ENCODE data around the gene WDR41.
"Not testable (repeated sequence)": the region's sequence is repeated elsewhere in the genome, so short reads cannot be mapped to it uniquely, and the experiment has no call there.

WDR41 gene

GRCh38 chr5:77491783-77492652 is at the start of gene WDR41:
Gene WDR41, minus strand, starts transcription at chr5:77492316. Its CDS starts 96 bp downstream, at chr5:77492220.
- peak; percentile 65 to 70 for DNase-seq

- no peak for DNase-seq
Observed at GRCh38 chr5:77531297-77531696, 39.2 kb upstream of the WDR41 start.

GRCh38 chr5:77518304-77518703 is 26.2 kb upstream of the WDR41 start:
- no peak for DNase-seq

GRCh38 chr5:77514457-77514856 is 22.3 kb upstream of the WDR41 start:
- no peak for DNase-seq

GRCh38 chr5:77513321-77513720 is 21.2 kb upstream of the WDR41 start:
- no peak for DNase-seq

GRCh38 chr5:77501132-77501531 is 9.0 kb upstream of the WDR41 start:
- not testable (repeated sequence) for DNase-seq

GRCh38 chr5:77499973-77500372 is 7.9 kb upstream of the WDR41 start:
- no peak for DNase-seq

- DNase-seq = no peak
Observed at GRCh38 chr5:77499441-77499840, 7.3 kb upstream of the WDR41 start.

- DNase-seq = no peak
Observed at GRCh38 chr5:77498952-77499351, 6.8 kb upstream of the WDR41 start.

GRCh38 chr5:77494935-77495334 is 2.8 kb upstream of the WDR41 start:
- DNase-seq = no peak

- DNase-seq = no peak
Observed at GRCh38 chr5:77492653-77493000, 511 bp upstream of the WDR41 start.

- not testable (repeated sequence) for DNase-seq
Observed at GRCh38 chr5:77490741-77491344, 1.3 kb downstream of the WDR41 start.

- DNase-seq = no peak
Observed at GRCh38 chr5:77486344-77486962, 5.7 kb downstream of the WDR41 start.

GRCh38 chr5:77483682-77484081 is 8.4 kb downstream of the WDR41 start:
- no peak for DNase-seq

- not testable (repeated sequence) for DNase-seq
Observed at GRCh38 chr5:77475041-77475440, 17.1 kb downstream of the WDR41 start.

GRCh38 chr5:77468875-77469274 is 23.2 kb downstream of the WDR41 start:
- not testable (repeated sequence) for DNase-seq

GRCh38 chr5:77463905-77464304 is 28.2 kb downstream of the WDR41 start:
- DNase-seq = no peak

- no peak for DNase-seq
Observed at GRCh38 chr5:77461287-77461686, 30.8 kb downstream of the WDR41 start.

GRCh38 chr5:77454123-77454522 is 38.0 kb downstream of the WDR41 start:
- DNase-seq = no peak

GRCh38 chr5:77452351-77452750 is 39.8 kb downstream of the WDR41 start:
- DNase-seq = no peak

GRCh38 chr5:77449981-77450380 is 42.1 kb downstream of the WDR41 start:
- no peak for DNase-seq

GRCh38 chr5:77449277-77449676 is 42.8 kb downstream of the WDR41 start:
- DNase-seq = no peak

GRCh38 chr5:77448831-77449230 is 43.3 kb downstream of the WDR41 start:
- DNase-seq = no peak

GRCh38 chr5:77444356-77444755 is 47.8 kb downstream of the WDR41 start:
- no peak for DNase-seq
